Esophagus squamous epithelium (tissue), 5 donors: Measurements from ENCODE around the gene CASP4. TPM values are rescaled to one million over a fixed set of nuclear protein-coding genes. Genes with fewer than 3 reads are reported as not detected.
A peak's percentile ranks its signal among the peaks of the same experiment; 100 is the strongest.

Source experiments
- DNase-seq: peaks from one replicate; lab custom pipeline; 2025; lab: John Stamatoyannopoulos, UW
- H3K27ac ChIP-seq, 4 donors: fragments of 200-600 bp; sonication (generic); one replicate each; pipeline ENCODE4 v1.5.1; 2016 to 2019; ENCODE audit warnings: mild to moderate bottlenecking in 1 of 4
- H3K27me3 ChIP-seq, 4 donors: fragments of 200-600 bp; sonication (generic); 1 replicate in 3 of 4; 2 replicates in 1 of 4; pipeline versions ENCODE4 v1.5.1 to v1.6.0; 2017 to 2021; ENCODE audit warnings: antibody characterized with exemption in 1 of 4
- H3K36me3 ChIP-seq, 3 donors: fragments of 200-600 bp; sonication (generic); one replicate each; pipeline ENCODE4 v1.5.1; 2016 to 2019
- H3K4me1 ChIP-seq, 3 donors: fragments of 200-600 bp; sonication (generic); one replicate each; pipeline ENCODE4 v1.5.1; 2017 to 2019
- H3K4me3 ChIP-seq, 4 donors: fragments of 200-600 bp; sonication (generic); 1 replicate in 3 of 4; 2 replicates in 1 of 4; pipeline ENCODE4 v1.5.1; 2016 to 2019; ENCODE audit warnings: mild to moderate bottlenecking in 2 of 4, moderate library complexity in 1 of 4
- H3K9me3 ChIP-seq, 3 donors: fragments of 200-600 bp; sonication (generic); one replicate each; pipeline ENCODE4 v1.5.1; 2016 to 2019
- CTCF ChIP-seq, 6 experiments: fragments of 450-650 bp in 4 of 6; fragments of 200-600 bp in 2 of 6; sonication (generic) in 2 of 6; IDR thresholded peaks; one replicate each; pipeline ENCODE4 v1.5.1; 2016 to 2019; ENCODE audit warnings: antibody characterized with exemption in 6 of 6, mild to moderate bottlenecking in 4 of 6, moderate library complexity in 4 of 6
- POLR2A ChIP-seq, 4 donors: fragments of 450-650 bp; IDR thresholded peaks; one replicate each; pipeline ENCODE4 v1.6.1; 2017; ENCODE audit warnings: antibody characterized with exemption in 4 of 4, mild to moderate bottlenecking in 4 of 4, moderate library complexity in 3 of 4
- WGBS, 2 donors: methylation state at CpG; one replicate each; pipeline ENCODE4 v1.1.5; 2018; 5-methylcytosine and 5-hydroxymethylcytosine counted together
- intact Hi-C: fragments of 100-400 bp; cut with DNase I; formaldehyde crosslinking; loops from one replicate; pipeline ENCODE4 v1.15.0; 2022
- total RNA-seq, 4 donors: library from RNA; depleted of rRNA; stranded (reverse); fragments of >200 nt; gene quantifications; one replicate each; pipeline ENCODE4 v1.1.0, GENCODE V29; 2016
- donor health status: DM: yes; HTN: yes; CAD: no.

CASP4 gene
- total RNA-seq, 4 donors from 2014 or later: 80.9 to 146 (median 115) TPM

GRCh38 chr11:104926771-104927611, 41.4 kb downstream of the CASP4 start:
- intact Hi-C loops: no loop called here
- TF ChIP-seq CTCF (IDR thresholded peaks at IDR 0.05) (no peak), POLR2A (IDR thresholded peaks at IDR 0.05) (no peak)
- 66 to 79% methylated on average over 3 to 5 of the region's 9 CpGs for WGBS, 2 donors
- H3K27me3 ChIP-seq: no peaks in the 10 kb centered on the region
- no peak for DNase-seq
- H3K4me1 ChIP-seq: no peaks in the 10 kb centered on the region
- no peak overlapping the region for H3K27ac ChIP-seq
- H3K36me3 ChIP-seq: no peaks in the 10 kb centered on the region
- peaks cover 0 to 5% (median 0%) of the 10 kb centered on the region in 3 donors for H3K9me3 ChIP-seq
- no peak overlapping the region for H3K4me3 ChIP-seq

- Histone ChIP-seq H3K36me3 (no peaks in the 10 kb centered on the region), H3K27ac (no peak overlapping the region), H3K4me1 (no peaks in the 10 kb centered on the region), H3K27me3 (no peaks in the 10 kb centered on the region), H3K9me3 (peaks cover 0 to 5% (median 0%) of the 10 kb centered on the region in 3 donors), H3K4me3 (no peak overlapping the region)
- TF ChIP-seq POLR2A (IDR thresholded peaks at IDR 0.05) (no peak), CTCF (IDR thresholded peaks at IDR 0.05) (no peak)
- no peak for DNase-seq
- 73 to 82% methylated on average over 3 to 4 of the region's 6 CpGs for WGBS, 2 donors
- intact Hi-C loops: no loop called here
Measured at GRCh38 chr11:104925850-104926249, 42.5 kb downstream of the CASP4 start.

GRCh38 chr11:104918113-104918824, 50.1 kb downstream of the CASP4 start:
- Histone ChIP-seq H3K4me3 (peak overlapping the region; percentile 10 to 67 (median 40)), H3K36me3 (no peaks in the 10 kb centered on the region), H3K27ac (peak overlapping the region; percentile 22 to 84 (median 71)), H3K4me1 (peaks cover 0 to 28% (median 11%) of the 10 kb centered on the region in 3 donors), H3K27me3 (no peaks in the 10 kb centered on the region), H3K9me3 (no peaks in the 10 kb centered on the region)
- DNase-seq: no peak
- TF ChIP-seq CTCF (IDR thresholded peaks at IDR 0.05) (no peak), POLR2A (IDR thresholded peaks at IDR 0.05) (no peak)
- intact Hi-C loops: no loop called here
- WGBS, 2 donors: 10 to 17% methylated on average over 6 of the region's 6 CpGs

GRCh38 chr11:104917271-104918112, 50.9 kb downstream of the CASP4 start:
- H3K36me3 ChIP-seq: no peaks in the 10 kb centered on the region
- intact Hi-C loops: no loop called here
- WGBS, 2 donors: 35 to 36% methylated on average over 3 of the region's 4 CpGs
- H3K4me3 ChIP-seq: peak overlapping the region; percentile 10 to 67 (median 40)
- DNase-seq: no peak
- no peaks in the 10 kb centered on the region for H3K27me3 ChIP-seq
- peaks cover 0 to 28% (median 11%) of the 10 kb centered on the region in 3 donors for H3K4me1 ChIP-seq
- peak in 1 of 4 donors; percentile 28 for TF ChIP-seq POLR2A (IDR thresholded peaks at IDR 0.05)
- no peak for TF ChIP-seq CTCF (IDR thresholded peaks at IDR 0.05)
- H3K27ac ChIP-seq: peak overlapping the region; percentile 22 to 84 (median 71)
- no peaks in the 10 kb centered on the region for H3K9me3 ChIP-seq
